Skin epidermis (tissue), 12 donors: ENCODE data around the gene TAGLN3.
"Not testable (repeated sequence)": the region's sequence is repeated elsewhere in the genome, so short reads cannot be mapped to it uniquely, and the experiment has no call there.

Experiments used
- H3K27ac ChIP-seq, 21 experiments: fragments of 200-600 bp; sonication (generic) in 11 of 21; one replicate each; pipeline ENCODE4 v1.5.0; 2020; ENCODE audit warnings: mild to moderate bottlenecking in 3 of 21, inconsistent platforms in 2 of 21, moderate library complexity in 2 of 21
- H3K4me3 ChIP-seq, 7 experiments: fragments of 200-600 bp; sonication (generic) in 2 of 7; one replicate each; pipeline ENCODE4 v1.5.0; 2020; ENCODE audit warnings: inconsistent platforms in 2 of 7, mild to moderate bottlenecking in 2 of 7, moderate library complexity in 1 of 7

Gene TAGLN3

GRCh38 chr3:112037194-112037593 lies 38.5 kb downstream of the TAGLN3 start:
- not testable (repeated sequence) for H3K4me3 ChIP-seq, H3K27ac ChIP-seq

GRCh38 chr3:112038863-112039262 lies 40.1 kb downstream of the TAGLN3 start:
- no peak overlapping the region for H3K27ac ChIP-seq

GRCh38 chr3:112041321-112041720 lies 42.6 kb downstream of the TAGLN3 start:
- Histone ChIP-seq H3K4me3 (no peak overlapping the region), H3K27ac (no peak overlapping the region)

More at GRCh38 chr3:112038863-112039262, 40.1 kb downstream of the TAGLN3 start:
- no peak overlapping the region for H3K4me3 ChIP-seq

GRCh38 chr3:112042842-112043280 lies 44.1 kb downstream of the TAGLN3 start:
- H3K4me3 ChIP-seq: no peak overlapping the region
- H3K27ac ChIP-seq: no peak overlapping the region

- no peak overlapping the region for H3K4me3 ChIP-seq
- H3K27ac ChIP-seq: no peak overlapping the region
Measured at GRCh38 chr3:112043621-112044201, 45.0 kb downstream of the TAGLN3 start.

- Histone ChIP-seq H3K27ac (no peak overlapping the region), H3K4me3 (no peak overlapping the region)
Measured at GRCh38 chr3:112046599-112046998, 47.9 kb downstream of the TAGLN3 start.

- Histone ChIP-seq H3K27ac (no peak overlapping the region), H3K4me3 (no peak overlapping the region)
Measured at GRCh38 chr3:112047264-112047663, 48.5 kb downstream of the TAGLN3 start.

GRCh38 chr3:112048911-112049310 lies 50.2 kb downstream of the TAGLN3 start:
- Histone ChIP-seq H3K4me3 (no peak overlapping the region), H3K27ac (no peak overlapping the region)

GRCh38 chr3:112053229-112053628 lies 54.5 kb downstream of the TAGLN3 start:
- Histone ChIP-seq H3K27ac (no peak overlapping the region), H3K4me3 (no peak overlapping the region)

GRCh38 chr3:112056451-112056929 lies 57.8 kb downstream of the TAGLN3 start:
- Histone ChIP-seq H3K27ac (no peak overlapping the region), H3K4me3 (no peak overlapping the region)

GRCh38 chr3:112059497-112059896 lies 60.8 kb downstream of the TAGLN3 start:
- H3K27ac ChIP-seq: no peak overlapping the region
- H3K4me3 ChIP-seq: no peak overlapping the region

- Histone ChIP-seq H3K4me3 (no peak overlapping the region), H3K27ac (no peak overlapping the region)
Measured at GRCh38 chr3:112061152-112061551, 62.4 kb downstream of the TAGLN3 start.
